HCT116 (cell line): ENCODE data around the gene APOBEC3F.

Source experiments
- CTCF ChIP-seq, 3 experiments: fragments of 200-600 bp in 1 of 3; sonication (generic) in 1 of 3; IDR thresholded peaks in 2 of 3; conservative IDR thresholded peaks in 1 of 3; 2 replicates each; pipeline ENCODE4 v1.5.1; 2012 to 2017; ENCODE audit warnings: low read depth in 2 of 3, low read length in 2 of 3, antibody characterized with exemption in 1 of 3, borderline replicate concordance in 1 of 3, control low read depth in 1 of 3, mild to moderate bottlenecking in 1 of 3, mixed read lengths in 1 of 3, mixed run types in 1 of 3, moderate library complexity in 1 of 3; ENCODE audit not compliant: insufficient read depth in 1 of 3
- EZH2 ChIP-seq: fragments of 200-600 bp; sonication (generic); IDR thresholded peaks from 2 replicates; pipeline ENCODE4 v1.6.1; 2017; ENCODE audit warnings: antibody characterized with exemption, mixed run types
- POLR2A ChIP-seq: IDR thresholded peaks from 2 replicates; pipeline ENCODE4 v1.7.0; 2011; ENCODE audit warnings: borderline replicate concordance; ENCODE audit not compliant: insufficient read depth, insufficient read length; ENCODE audit errors: extremely low read depth
- POLR2AphosphoS5 ChIP-seq: IDR thresholded peaks from 2 replicates; pipeline ENCODE4 v1.6.1; 2011; ENCODE audit warnings: mild to moderate bottlenecking, low read depth, low read length, moderate library complexity
- RAD21 ChIP-seq: IDR thresholded peaks from 2 replicates; pipeline ENCODE4 v1.6.1; 2012; ENCODE audit warnings: low read depth, mild to moderate bottlenecking
- SP1 ChIP-seq: IDR thresholded peaks from 2 replicates; pipeline ENCODE4 v1.6.1; 2012; ENCODE audit warnings: low read depth
- SRF ChIP-seq: IDR thresholded peaks from 2 replicates; pipeline ENCODE4 v1.6.1; 2012; ENCODE audit warnings: low read depth
- ZFX ChIP-seq: fragments of 450-650 bp; IDR thresholded peaks from 2 replicates; pipeline ENCODE4 v1.6.1; 2017
- TF ChIP-seq, protein P1 (sequence below): IDR thresholded peaks from 2 replicates; pipeline ENCODE4 v1.6.1; 2012

GRCh38 chr22:39039306-39040126, 1.1 kb upstream of the APOBEC3F start:
- TF ChIP-seq POLR2A (no peak), CTCF (IDR thresholded peaks at IDR 0.05 in 2 of 3, conservative IDR thresholded peaks at IDR 0.05 in 1 of 3; ENCODE audit: borderline replicate concordance in 1 of 3, insufficient read depth in 1 of 3, low read depth in 2 of 3, low read length in 2 of 3) (no peak), RAD21 (no peak), POLR2AphosphoS5 (no peak), SRF (no peak), ZFX (no peak), EZH2 (no peak), SP1 (no peak)
- TF ChIP-seq, protein P1, sequence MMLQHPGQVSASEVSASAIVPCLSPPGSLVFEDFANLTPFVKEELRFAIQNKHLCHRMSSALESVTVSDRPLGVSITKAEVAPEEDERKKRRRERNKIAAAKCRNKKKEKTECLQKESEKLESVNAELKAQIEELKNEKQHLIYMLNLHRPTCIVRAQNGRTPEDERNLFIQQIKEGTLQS, result no peak
